ENCODE data around the gene IGSF23. TPM values are rescaled to one million over a fixed set of nuclear protein-coding genes. Genes with fewer than 3 reads are reported as not detected.

Gene IGSF23
- total and polyA plus RNA-seq, 2 of the 13 experiments (the other 11 are each of a cell fraction or from before 2014, with no cell fraction given), result 2.3 to 8.8 TPM

DNA sequence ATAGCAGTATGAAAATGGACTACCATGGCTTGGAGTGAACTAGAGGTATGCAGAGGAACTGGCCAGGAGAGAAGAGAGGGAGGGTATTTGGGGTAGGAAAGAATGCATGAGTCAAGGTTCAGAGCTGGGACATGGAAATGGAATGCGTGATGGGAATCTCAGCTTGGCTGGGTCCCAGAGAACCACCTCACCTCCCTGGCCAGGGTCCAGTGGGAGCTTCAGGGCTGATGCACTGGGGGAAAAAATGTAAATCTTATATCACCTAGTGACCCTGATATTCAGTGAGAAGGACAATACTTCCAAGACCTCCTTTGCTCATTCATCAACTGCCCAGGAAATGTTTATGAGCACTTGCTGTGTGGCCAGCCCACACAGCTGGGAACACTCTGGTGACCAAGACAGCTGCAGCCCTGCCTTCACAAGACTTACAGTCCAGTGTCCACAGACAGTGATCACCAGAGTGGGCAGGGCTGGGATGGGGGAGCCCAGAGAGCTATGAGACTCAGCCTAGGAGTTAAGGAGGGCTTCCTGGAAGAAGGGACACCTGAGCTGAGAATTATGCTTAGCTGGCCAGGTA is 12.8 kb downstream of the IGSF23 start (continued):
- peak; percentile 57; the same call in 1 of the 2 replicates for TF ChIP-seq NCOA2 (CRISPR knock-in tag; IDR thresholded peaks at IDR 0.05)
- TF ChIP-seq IKZF1 (IDR thresholded peaks at IDR 0.05), result no peak
- no peak for TF ChIP-seq ZNF614 (CRISPR knock-in tag; IDR thresholded peaks at IDR 0.05; ENCODE audit: borderline replicate concordance)
- TF ChIP-seq RCOR2 (CRISPR knock-in tag; IDR thresholded peaks at IDR 0.05), result peak; percentile 65; the same call in 1 of the 2 replicates
- TF ChIP-seq NBN (conservative IDR thresholded peaks at IDR 0.05), result no peak
- TF ChIP-seq PAX8 (CRISPR knock-in tag; IDR thresholded peaks at IDR 0.05; ENCODE audit: borderline replicate concordance), result no peak
- no peak for TF ChIP-seq ZBTB49 (CRISPR knock-in tag; IDR thresholded peaks at IDR 0.05; ENCODE audit: borderline replicate concordance)
- peak; percentile 32; the same call in 1 of the 2 replicates for TF ChIP-seq THRA (CRISPR knock-in tag; IDR thresholded peaks at IDR 0.05; ENCODE audit: borderline replicate concordance)
- TF ChIP-seq PTBP1 (IDR thresholded peaks at IDR 0.05; ENCODE audit: low read depth, low read length, poor library complexity, severe bottlenecking), result no peak
- TF ChIP-seq ETS1 (CRISPR knock-in tag; IDR thresholded peaks at IDR 0.05), result no peak
- TF ChIP-seq ARID5B (CRISPR knock-in tag; IDR thresholded peaks at IDR 0.05), result peak; percentile 59; the same call in 1 of the 2 replicates
- no peak for TF ChIP-seq GMEB1 (CRISPR knock-in tag; IDR thresholded peaks at IDR 0.05; ENCODE audit: borderline replicate concordance)
- TF ChIP-seq HNRNPH1 (optimal IDR thresholded peaks at IDR 0.05; ENCODE audit: low read depth, low read length), result no peak
- TF ChIP-seq, protein P1, sequence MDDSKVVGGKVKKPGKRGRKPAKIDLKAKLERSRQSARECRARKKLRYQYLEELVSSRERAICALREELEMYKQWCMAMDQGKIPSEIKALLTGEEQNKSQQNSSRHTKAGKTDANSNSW (CRISPR knock-in tag; IDR thresholded peaks at IDR 0.05; ENCODE audit: borderline replicate concordance), result no peak
- TF ChIP-seq HIC2 (CRISPR knock-in tag; IDR thresholded peaks at IDR 0.05; ENCODE audit: low read depth), result no peak
- no peak for TF ChIP-seq GATAD1 (CRISPR knock-in tag; IDR thresholded peaks at IDR 0.05)
- TF ChIP-seq TEAD2 (CRISPR knock-in tag; IDR thresholded peaks at IDR 0.05), result no peak
